HuH-7 (cell line): ENCODE results near the gene TRIM29.
"Not testable (repeated sequence)": the region's sequence is repeated elsewhere in the genome, so short reads cannot be mapped to it uniquely, and the experiment has no call there.

Source experiments
- DNase-seq: peaks from one replicate; pipeline ENCODE4 v3.0.0; 2011; ENCODE audit warnings: low spot score

Gene TRIM29

DNA sequence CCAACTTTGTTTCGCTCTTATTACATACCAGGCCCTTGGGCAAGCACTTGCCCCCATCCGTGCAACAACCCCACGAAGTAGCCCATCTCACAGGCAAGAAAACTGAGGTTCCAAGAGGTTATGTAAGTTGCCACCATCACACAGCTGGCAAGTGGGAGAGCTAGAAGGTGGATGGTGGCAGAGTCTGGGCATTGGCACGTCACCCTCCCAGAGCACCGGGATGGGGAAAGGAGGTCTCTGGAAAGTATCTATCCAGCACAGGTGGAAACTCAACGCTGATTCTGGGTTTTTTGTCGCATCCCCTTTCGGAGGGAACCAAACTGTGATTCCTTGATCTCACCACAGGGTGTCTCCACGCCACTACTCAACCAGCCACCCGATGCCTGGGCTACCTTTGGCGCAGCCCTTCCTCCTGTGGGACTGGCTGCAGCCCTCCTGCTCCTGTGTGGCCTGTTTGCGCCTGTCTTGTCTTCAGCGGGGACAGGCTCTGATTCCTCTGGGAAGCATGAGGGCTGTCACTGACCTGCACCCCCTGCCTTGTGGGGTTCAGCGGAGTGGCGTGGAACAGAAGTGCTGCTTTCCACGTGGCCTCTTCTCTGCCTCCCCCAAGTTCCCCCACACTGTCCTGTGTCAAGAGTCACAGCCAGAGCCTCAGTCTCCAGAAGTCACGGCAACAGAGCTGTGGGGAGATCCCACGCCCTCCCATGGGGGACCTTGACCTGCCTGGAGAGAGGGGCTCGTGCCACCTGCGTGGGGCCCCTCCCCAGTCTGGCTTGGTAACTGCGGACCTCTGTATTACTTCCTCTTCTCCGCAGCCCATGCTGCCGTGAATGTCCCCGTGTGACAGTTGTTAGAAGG, 34.4 kb upstream of the TRIM29 start:
- peak; percentile 84 for DNase-seq

DNA sequence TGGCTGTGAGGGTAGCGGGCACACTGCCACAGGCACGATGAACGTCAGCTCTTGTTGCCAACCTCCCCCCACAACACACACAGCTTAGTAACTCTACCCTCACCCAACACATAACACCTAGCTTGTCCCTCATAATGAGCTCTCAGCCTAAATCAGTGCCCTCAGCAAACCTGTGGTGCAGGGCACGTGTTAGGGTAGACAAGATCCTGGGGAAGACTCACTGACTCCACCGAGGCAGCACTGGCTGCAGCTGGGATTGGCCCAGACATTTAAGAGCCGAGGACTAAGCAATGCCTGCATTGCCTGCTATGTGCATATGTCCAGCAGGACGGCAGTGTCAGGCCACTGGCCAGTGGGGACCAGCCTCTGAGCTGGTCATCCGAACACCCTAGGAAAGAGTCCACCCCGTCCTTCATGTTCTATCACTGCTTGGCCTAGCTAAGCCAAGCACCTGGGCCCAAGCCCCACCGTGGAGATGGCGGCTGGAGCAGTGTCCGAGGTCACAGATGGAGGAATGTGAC, 32.9 kb upstream of the TRIM29 start:
- DNase-seq, result no peak

DNA sequence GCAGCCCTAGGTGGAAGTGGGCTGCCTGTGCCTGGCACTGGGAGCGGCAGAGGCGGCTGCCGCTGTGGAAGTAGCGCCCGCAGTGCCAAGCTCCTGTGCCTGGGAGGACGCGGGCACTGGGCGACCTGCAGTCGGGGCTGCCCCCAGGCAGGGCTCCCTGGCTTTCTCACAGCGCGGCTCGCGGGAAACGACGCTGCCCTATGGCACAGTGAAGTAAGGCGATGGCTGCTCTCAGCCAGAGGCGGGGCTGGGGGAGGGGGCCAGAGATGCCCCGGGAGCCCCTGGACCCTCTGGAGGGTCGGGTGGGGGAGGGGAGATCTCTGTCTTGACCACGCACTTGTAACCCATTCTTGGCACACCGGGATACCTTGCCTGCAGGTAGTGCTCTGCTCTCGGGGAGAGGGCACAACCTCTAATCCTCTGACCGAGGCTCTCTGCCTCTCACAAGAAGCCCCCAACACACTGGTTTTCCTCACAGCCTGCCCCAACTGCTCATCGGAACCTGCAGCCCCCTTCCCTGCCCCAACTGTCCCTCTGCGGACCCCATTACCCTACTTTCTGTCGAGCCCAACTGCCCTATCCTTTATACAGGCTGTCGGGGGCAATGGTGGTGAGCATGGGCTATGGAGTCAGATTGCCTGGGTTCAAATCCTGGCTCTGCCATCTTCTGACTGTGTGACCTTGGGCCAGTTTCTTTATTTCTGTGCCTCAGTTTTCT, 32.2 kb upstream of the TRIM29 start:
- DNase-seq, result no peak

DNA sequence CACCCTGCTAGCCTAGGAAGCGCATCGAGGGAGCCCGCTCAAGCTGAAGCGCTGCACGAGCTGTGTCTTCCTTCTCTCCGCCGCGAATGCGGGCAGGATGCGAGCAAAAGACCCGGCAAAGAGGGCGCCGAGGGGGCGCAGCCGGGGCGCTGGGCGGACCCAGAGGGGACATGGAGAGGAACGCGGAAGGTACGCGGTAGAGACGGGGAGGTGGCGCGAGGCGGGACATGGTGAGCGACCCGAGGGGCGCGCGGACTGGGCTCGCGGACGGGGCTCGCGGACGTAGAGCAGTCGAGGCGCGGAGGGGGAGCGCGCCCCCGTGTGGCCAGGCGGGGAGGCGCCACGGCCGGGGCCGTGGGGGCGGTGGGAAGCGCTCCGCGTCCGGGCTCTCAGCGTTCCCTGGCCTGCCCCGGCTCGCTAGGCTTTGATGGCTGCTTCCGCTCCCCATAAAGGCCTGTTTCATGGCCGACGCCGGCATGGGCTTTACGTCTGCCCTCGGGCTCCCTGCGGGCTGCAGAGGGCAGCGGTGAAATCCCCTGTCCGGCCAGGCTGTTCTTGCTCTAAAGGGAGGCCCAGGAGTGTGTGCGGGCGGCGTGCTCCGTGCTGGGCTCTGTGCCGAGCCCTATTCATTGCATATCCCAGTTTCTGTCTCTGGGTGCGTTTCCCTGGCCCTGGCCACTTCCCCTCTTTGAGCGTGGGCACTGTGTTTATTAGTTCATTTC, 31.2 kb upstream of the TRIM29 start:
- DNase-seq, result no peak

DNA sequence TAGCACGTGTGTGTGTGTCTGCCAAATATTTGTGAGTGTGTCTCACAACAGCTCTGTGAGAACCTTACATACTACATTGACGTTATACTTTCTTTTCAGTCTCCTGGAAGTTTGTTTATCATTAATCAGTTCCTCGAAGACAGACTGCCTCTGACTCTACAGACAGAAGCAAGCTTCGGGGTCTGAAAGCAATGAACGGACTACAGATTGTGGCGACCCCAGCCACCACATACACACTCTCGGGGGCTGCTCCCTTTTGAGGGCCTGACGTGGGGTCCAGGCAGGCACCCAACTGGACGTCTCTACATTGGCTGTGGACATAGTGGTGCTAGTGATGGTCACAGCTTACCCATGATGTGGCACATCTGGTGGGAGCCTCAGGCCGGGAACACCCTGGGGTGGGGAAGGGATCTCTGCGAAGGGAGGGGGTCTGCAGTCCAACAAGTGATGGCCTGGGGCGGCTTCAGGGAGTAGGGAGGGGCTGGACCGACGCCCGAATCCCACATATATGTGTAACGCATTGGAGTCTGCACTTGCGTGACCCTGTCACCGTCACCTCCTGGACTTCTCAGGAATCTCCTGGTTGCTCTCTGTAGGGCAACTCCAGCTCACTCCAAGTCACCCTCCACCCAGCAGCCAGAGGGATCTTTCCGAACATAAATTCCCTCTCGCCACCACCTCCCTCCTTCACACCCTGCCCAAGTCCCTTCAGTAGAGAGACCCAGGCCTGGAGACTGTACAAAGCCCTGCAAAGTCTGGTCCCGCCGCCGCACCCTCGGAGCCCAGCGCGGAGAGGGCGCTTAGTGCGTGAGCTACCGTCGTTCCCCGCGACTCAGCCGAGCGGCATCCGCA, 30.4 kb upstream of the TRIM29 start:
- no peak for DNase-seq

DNA sequence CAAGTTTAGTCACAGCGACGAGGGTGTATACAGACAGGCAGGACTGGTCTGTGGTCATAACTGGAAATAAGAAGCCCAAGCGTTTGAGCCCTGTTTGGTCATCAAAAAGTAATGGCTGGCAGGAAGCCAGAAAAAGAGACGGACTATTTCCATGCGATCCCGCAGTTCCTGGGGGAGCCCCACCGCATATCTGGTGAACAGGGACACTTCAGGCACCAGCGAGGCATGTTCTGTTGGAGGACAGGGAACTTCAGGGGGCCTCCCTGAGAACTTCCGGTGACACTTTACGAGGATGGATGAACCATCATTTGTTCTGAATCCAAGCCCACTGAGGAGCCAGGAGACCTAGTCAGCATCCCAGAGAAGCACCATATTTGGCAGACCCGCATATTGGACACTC, 29.7 kb upstream of the TRIM29 start:
- no peak for DNase-seq

DNA sequence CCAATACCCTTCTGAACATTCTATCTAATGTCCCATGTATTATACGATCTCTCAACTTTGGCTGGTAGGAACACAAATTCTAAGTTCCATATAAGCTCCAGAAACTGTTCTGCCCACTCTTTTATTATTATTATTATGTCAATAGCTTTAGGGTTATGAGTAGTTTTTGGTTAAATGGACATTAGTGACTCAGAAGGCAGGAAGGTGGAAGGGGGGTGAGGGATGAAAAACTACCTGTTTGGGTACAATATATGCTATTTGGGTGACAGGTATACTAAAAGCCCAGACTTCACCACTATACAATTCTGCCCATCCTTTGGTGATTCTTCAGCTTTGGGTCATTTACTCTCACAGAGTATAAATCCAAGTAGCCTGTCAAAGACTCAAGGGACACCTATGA, 22.5 kb upstream of the TRIM29 start:
- no peak for DNase-seq

DNA sequence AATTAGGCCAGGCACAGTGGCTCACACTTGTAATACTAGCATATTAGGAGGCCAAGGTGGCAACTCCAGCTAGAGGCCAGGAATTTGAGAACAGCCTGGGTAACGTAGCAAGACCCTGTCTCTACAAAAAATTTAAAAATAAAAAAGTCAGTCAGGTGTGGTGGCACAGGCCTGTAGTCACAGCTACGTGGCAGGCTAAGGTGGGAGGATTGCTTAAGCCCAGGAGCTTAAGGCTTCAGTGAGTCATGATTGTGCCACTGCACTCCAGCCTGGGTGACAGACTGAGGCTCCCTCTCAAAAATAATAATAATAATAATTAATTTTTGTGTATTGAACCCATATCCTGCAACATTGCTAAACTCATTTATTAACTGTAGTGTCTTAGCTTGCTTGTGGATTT, 15.3 kb upstream of the TRIM29 start:
- DNase-seq, result no peak

DNA sequence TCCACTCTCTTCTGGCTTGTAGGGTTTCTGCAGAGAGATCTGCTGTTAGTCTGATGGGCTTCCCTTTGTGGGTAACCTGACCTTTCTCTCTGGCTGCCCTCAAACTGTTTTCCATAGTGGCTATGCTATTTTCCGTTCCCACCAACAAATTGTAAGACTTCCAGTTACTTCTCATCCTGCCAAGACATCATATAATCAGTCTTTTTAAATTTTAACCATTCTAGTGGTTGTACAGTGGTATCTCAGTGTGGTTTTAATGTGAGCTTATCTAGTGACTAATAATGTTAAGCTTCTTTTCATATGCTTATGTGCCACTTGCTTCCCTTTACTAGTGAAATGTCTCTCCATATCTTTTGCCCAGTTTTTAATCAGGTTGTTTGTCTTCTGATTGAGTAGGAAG, 13.6 kb upstream of the TRIM29 start:
- DNase-seq, result no peak

DNA sequence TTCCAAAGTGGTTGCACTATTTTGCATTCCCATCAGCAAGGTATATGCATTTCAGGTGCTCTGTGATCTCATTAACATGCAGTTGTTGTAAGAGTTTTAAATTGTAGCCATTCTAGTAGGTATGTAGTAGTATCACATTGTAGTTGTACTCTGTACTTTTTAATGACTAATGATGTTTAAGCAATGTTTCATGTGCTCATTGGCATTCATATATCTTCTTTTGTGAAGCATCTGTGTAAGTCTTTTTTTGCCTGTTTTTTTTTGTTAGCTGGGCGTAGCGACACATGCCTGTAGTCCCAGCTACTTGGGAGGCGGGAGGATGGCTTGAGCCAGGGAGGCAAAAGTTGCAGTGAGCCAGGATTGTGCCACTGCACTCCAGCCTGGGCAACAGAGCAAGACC, 11.3 kb upstream of the TRIM29 start:
- DNase-seq, result no peak

DNA sequence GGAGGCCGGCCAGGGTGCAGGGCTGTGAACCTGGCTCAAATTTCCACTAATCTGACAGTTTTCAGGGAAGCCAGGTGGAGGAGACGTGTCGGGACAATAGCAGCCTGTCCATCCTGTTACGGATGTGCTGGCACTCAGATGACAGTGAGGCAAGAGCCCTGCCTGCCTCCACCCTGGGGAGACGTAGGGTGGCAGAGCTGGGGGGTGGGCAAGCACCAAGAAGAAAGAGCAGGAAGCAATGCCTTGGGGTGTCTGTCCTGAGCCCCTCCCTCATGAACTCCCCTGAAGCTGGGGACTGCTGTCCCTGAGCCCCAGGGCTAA, 10.0 kb upstream of the TRIM29 start:
- no peak for DNase-seq

DNA sequence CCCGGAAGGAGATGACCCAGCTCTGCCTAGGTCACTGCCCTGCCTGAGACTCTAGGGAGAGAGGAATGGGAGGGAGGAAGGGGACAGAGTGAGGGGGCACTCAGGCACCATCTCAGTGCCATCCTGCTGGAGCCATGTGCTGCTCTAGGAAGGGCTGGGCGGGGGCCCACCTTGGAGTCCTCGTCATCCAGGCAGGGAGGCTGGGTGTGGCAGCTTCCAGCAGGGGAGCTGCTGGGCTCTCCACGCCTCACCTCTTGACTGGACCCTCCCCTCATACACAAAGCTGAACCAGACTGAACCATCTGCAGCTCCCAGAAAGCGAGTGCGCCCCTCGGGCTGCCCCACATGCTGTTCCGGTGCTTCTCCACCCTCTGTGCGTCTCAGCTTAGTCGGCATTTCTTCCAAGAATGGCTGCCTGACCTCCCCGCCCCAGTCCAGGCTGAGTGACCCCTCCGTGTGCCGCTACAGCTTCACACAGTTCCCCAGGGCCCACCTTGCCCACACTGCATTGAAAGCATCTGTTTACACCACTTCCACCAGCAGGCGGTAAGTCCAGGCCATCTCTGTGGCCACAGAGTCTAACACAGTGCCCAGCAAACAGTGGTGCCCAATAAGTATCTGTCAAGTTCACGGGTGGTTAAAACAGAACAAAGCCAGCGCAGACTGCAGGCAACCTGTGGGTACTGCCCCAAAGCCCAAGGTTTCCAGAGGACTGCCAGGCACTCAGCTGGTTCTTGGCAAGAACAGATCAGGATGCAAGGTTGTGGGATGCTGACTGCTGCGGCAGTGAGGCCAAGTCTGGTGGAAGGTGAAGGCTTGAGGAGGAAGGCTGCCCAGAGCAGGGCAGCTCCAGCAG, 9.4 kb upstream of the TRIM29 start:
- no peak for DNase-seq

DNA sequence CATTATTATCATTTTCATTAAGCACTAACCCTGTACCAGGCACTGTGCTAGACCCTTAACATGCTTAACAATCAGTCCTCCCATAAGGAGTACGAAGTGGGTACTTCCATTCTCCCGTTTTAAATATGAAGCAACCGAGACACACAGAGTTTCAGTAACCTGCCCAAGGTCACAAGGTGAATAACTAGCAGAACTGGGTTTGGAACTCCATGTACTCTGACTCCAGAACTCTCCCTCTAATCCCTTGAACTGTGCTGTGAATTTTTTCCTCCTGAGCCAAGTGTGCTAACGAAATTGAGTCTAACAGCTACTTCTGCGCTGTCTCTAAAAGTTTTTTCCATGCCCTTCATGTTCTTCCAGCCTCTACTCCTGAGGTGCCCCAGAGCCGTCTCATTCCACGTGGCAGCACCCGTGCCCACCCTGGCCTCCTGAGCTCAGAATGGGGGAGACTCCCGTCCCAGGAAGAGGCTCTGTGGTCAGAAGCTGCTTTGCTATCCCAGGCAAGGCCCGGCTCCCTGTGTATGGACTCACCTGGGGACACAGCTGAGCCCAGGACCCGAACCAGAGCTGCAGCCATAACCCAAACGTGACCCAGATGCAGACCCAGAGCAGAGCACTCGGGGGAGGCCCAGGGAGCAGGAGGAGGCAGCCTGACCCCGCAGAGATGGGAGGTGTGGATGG, 8.6 kb upstream of the TRIM29 start:
- DNase-seq, result no peak

DNA sequence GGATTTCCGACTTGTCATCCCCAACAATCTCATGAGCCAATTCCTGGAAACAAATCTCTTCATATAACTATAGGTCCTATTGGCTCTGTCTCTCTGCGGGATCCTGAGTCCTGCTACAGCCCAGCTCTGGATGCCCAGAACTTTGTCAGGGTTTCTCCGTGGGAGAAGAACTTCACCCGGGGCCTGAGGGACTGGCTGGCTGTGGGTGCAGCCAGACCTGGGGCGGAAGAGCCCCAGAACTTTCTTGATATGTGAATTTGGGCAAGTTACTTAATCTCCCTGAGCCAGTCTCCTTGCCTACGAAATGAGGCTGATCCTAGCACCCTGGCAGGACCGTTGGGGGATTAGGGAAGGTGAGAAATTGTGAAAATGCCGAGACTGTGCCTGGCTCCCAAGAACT, 6.6 kb upstream of the TRIM29 start:
- DNase-seq, result no peak

DNA sequence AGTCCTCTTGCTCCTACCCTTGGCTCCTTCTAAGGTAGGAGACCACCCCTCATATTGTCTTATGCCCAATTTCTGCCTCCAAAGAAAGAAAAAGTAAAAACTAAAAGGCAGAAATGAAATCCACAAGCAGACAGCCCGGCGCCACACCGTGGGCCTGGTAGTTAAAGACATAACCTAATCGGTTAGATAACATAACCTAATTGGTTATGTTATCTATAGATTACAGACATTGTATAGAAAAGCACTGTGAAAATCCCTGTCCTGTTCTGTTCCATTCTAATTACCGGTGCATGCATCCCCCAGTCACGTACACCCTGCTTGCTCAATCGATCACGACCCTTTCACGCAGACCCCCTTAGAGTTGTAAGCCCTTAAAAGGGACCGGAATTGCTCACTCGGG, 5.6 kb upstream of the TRIM29 start:
- DNase-seq, result not testable (repeated sequence)

DNA sequence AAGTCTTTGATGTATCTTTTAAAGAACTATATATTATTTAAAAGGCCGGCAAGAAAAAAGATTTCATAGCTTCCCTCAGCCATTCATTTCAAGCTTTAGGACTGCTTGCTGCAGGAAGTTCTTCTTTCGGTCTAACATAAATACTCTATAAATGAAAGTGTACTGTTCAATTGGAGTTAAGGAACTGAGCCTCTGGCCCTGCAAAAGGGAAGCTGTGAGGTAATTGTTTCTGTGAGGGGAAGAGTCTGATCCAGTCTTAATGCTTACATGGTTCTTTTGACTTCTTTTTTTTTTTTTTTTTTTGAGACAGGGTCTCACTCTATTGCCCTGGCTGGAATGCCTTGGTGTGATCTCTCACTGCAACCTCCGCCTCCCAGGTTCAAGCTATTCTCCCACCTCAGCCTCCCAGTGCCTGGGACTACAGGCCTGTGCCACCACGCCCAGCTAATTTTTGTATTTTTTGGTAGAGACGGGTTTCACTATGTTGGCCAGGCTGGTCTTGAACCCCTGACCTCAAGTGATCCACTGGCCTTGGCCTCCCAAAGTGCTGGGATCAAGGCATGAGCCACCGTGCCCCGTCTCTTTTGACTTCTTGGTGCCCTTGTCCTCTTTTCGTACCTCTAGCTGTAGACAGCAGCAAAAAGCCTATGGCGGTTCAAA, 4.7 kb upstream of the TRIM29 start:
- no peak for DNase-seq

DNA sequence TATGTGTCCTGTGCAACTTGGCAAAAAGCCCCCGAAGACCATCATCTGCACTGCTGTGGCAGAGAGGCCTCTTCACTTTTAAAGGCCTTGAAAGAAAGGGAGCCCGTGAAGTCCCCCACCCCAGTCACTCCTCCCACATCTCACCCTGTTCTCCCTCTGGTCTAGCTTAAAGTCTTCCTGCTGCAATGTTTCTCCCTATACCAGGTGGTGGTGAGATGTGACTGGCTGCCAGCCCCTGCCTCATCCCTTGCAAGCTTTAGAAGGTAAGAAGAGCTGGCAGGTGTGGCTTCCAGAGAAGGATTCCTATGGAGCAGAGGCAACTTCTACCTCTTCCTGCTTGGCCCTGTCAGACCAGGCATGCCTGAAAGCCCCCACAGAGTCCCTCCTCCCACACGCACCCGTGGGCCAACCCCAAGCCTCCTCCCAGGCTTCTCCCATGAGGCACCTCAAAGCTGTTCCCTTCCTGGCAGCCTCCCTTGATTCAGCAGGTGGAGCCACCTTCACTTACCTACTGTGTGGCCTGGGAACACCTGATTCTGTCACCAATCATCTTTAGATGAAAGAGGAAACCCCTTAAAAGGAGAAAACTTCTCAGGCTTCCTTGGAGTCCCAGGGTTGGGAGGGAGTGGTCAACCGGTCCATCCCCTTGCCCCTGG, 4.0 kb upstream of the TRIM29 start:
- DNase-seq, result no peak

DNA sequence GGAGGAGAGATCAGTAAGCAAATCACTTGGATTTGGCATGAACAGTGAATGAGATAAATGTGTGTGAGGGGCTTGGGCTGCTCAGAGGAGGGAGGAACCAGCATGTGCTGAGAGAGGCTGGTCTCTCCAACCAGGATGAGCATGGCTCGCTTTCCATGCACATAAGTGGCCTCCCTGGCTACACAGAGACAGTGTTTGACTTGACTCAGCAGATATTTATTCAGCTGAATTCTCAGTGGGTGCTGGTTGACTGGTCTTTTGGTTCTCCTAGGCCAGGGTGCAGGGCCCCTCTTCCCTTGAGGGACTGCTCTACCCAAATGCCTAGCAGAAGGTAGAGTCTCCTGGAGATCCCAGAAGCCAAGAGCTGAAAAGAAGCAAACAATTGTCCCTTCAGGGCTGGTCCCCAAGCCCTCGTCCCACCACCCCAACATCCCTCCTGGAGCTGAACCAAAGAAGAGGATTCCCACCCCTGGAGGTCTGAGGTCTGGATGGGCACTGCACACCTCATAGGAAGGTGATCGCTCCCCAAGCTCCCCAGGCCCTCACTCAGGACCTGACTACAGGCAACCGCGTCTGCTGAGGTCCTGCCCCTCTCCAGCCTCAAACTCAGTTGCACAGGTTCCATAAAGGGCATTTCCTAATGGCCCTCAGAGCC, 3.3 kb upstream of the TRIM29 start:
- no peak for DNase-seq
